PC-3 (cell line): ENCODE results near the gene NPL. TPM values are rescaled to one million over a fixed set of nuclear protein-coding genes. Genes with fewer than 3 reads are reported as not detected.
A peak's percentile ranks its signal among the peaks of the same experiment; 100 is the strongest.

Experiments used
- ATAC-seq: fragments of 200-7000 bp; cut with Tn5 transposase; 2 replicates; pipeline ENCODE4 v1.9.1; 2020; ENCODE audit warnings: mild to moderate bottlenecking, moderate library complexity
- BruUV-seq: library from RNA; stranded (reverse); fragments of 400-500 nt; replicated peaks from 2 replicates; lab custom pipeline; 2021; lab: Mats Ljungman, UMichigan
- CTCF ChIA-PET: fragments of 300-600 bp; sonication (Branson Sonifier 250); formaldehyde crosslinking; loops from one replicate; lab custom pipeline; 2022; ENCODE audit warnings: antibody characterized with exemption; lab: Charles Lee
- POLR2A ChIA-PET: fragments of 300-600 bp; sonication (Branson Sonifier 250); formaldehyde crosslinking; loops from one replicate; lab custom pipeline; 2022; ENCODE audit warnings: antibody characterized with exemption; ENCODE audit not compliant: unreplicated experiment; lab: Charles Lee
- DNase-seq: peaks from one replicate; pipeline ENCODE4 v3.0.0-alpha.2; 2015
- H2AFZ ChIP-seq: fragments of 300-600 bp; sonication (generic); 2 replicates; pipeline ENCODE4 v1.6.0; 2016; ENCODE audit warnings: antibody characterized with exemption, low read length
- H3F3A ChIP-seq: fragments of 300-600 bp; sonication (generic); one replicate; pipeline ENCODE4 v1.6.0; 2017; ENCODE audit warnings: antibody characterized with exemption, low read length, control low read depth, mild to moderate bottlenecking; ENCODE audit not compliant: unreplicated experiment
- H3K27ac ChIP-seq: fragments of 300-600 bp; sonication (generic); 2 replicates; pipeline ENCODE4 v1.5.1; 2016; ENCODE audit warnings: mild to moderate bottlenecking, low read length
- H3K27me3 ChIP-seq: fragments of 300-600 bp; sonication (generic); 2 replicates; pipeline ENCODE4 v1.6.1; 2016; ENCODE audit warnings: low read length, mixed read lengths
- H3K36me3 ChIP-seq: fragments of 300-600 bp; sonication (generic); 2 replicates; pipeline ENCODE4 v1.6.1; 2016; ENCODE audit warnings: low read depth, mixed run types, low read length, mixed read lengths
- H3K4me1 ChIP-seq: fragments of 300-600 bp; sonication (generic); 2 replicates; pipeline ENCODE4 v1.5.1; 2016; ENCODE audit warnings: low read length; ENCODE audit not compliant: insufficient read depth
- H3K4me2 ChIP-seq: fragments of 300-600 bp; sonication (generic); 2 replicates; pipeline ENCODE4 v1.6.0; 2016; ENCODE audit warnings: low read length
- H3K4me3 ChIP-seq: fragments of 300-600 bp; sonication (generic); 2 replicates; pipeline ENCODE4 v1.5.1; 2016; ENCODE audit warnings: mild to moderate bottlenecking, low read length, mixed read lengths
- H3K79me2 ChIP-seq: fragments of 300-600 bp; sonication (generic); 2 replicates; pipeline ENCODE4 v1.6.1; 2017; ENCODE audit warnings: low read length, mixed read lengths
- H3K9ac ChIP-seq: fragments of 300-600 bp; sonication (generic); 2 replicates; pipeline ENCODE4 v1.6.0; 2016; ENCODE audit warnings: mild to moderate bottlenecking, low read length
- H3K9me2 ChIP-seq: fragments of 300-600 bp; sonication (generic); replicated peaks from 2 replicates; pipeline ENCODE4 v1.6.1; 2016; ENCODE audit warnings: mixed run types, low read length, mixed read lengths
- H3K9me3 ChIP-seq: fragments of 300-600 bp; sonication (generic); 2 replicates; pipeline ENCODE4 v1.6.1; 2016; ENCODE audit warnings: low read length, mixed read lengths
- H4K20me1 ChIP-seq: fragments of 300-600 bp; sonication (generic); 2 replicates; pipeline ENCODE4 v1.6.1; 2016; ENCODE audit warnings: low read length, mixed read lengths
- EZH2 ChIP-seq: fragments of 300-600 bp; sonication (generic); IDR thresholded peaks from one replicate; pipeline ENCODE4 v1.6.1; 2017; ENCODE audit warnings: antibody characterized with exemption, mild to moderate bottlenecking, low read length; ENCODE audit not compliant: unreplicated experiment
- EZH2phosphoT487 ChIP-seq: fragments of 300-600 bp; sonication (generic); IDR thresholded peaks from 2 replicates; pipeline ENCODE4 v1.6.1; 2018; ENCODE audit warnings: mild to moderate bottlenecking, antibody characterized with exemption, low read length, borderline replicate concordance
- intact Hi-C: fragments of 100-400 bp; cut with micrococcal nuclease; formaldehyde crosslinking; loops from 2 replicates; pipeline ENCODE4 v1.9.0; 2023
- total RNA-seq: library from RNA; depleted of rRNA; stranded (reverse); fragments of >200 nt; gene quantifications from 2 replicates; pipeline ENCODE4 v1.2.3, GENCODE V29; 2014
- TF ChIP-seq, protein P1 (sequence below): fragments of 300-600 bp; sonication (generic); conservative IDR thresholded peaks from 2 replicates; pipeline ENCODE4 v1.5.1; 2017; ENCODE audit warnings: antibody characterized with exemption, low read depth, mild to moderate bottlenecking, low read length

The NPL gene
- total RNA-seq, 1 experiment from 2014 or later, result not detected

DNA sequence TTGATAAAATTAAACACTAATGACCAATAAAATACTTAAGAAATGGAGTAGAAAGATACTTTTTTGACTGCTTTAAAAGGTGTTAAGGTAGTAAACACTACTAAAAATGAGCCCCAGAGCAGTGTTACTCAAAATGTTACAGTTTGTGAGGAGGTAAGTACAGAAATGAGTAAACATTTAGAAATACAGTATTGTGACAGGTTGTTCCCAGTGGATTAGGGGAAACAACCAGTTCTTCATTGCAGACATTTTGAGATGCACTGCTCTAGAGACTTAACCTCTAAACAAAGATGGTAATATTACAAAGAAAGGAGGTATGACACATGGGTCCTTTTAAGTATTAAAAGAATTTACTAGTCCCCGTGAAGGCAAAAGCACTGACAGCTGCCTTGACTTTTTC lies 62.3 kb downstream of the NPL start:
- Histone ChIP-seq H3K4me1 (no peaks in the 10 kb centered on the region), H3K4me2 (no peak overlapping the region), H2AFZ (no peak overlapping the region), H3K27me3 (no peaks in the 10 kb centered on the region), H3K9me2 (no peaks in the 10 kb centered on the region), H3K79me2 (peaks cover 64% of the 10 kb centered on the region), H3K4me3 (no peak overlapping the region), H3K27ac (no peak overlapping the region), H3K9ac (no peak overlapping the region), H4K20me1 (peaks cover 50% of the 10 kb centered on the region), H3F3A (no peaks in the 10 kb centered on the region), H3K9me3 (no peaks in the 10 kb centered on the region), H3K36me3 (peaks cover 93% of the 10 kb centered on the region)
- ATAC-seq (no peak), DNase-seq (no peak)
- TF ChIP-seq, protein P1, sequence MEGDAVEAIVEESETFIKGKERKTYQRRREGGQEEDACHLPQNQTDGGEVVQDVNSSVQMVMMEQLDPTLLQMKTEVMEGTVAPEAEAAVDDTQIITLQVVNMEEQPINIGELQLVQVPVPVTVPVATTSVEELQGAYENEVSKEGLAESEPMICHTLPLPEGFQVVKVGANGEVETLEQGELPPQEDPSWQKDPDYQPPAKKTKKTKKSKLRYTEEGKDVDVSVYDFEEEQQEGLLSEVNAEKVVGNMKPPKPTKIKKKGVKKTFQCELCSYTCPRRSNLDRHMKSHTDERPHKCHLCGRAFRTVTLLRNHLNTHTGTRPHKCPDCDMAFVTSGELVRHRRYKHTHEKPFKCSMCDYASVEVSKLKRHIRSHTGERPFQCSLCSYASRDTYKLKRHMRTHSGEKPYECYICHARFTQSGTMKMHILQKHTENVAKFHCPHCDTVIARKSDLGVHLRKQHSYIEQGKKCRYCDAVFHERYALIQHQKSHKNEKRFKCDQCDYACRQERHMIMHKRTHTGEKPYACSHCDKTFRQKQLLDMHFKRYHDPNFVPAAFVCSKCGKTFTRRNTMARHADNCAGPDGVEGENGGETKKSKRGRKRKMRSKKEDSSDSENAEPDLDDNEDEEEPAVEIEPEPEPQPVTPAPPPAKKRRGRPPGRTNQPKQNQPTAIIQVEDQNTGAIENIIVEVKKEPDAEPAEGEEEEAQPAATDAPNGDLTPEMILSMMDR, result no peak
- no peak for TF ChIP-seq EZH2
- TF ChIP-seq EZH2phosphoT487, result no peak
- intact Hi-C loops, result no loop called here
- POLR2A ChIA-PET, result no interaction called here
- no TSS peak for BruUV-seq
- CTCF ChIA-PET, result no interaction called here

DNA sequence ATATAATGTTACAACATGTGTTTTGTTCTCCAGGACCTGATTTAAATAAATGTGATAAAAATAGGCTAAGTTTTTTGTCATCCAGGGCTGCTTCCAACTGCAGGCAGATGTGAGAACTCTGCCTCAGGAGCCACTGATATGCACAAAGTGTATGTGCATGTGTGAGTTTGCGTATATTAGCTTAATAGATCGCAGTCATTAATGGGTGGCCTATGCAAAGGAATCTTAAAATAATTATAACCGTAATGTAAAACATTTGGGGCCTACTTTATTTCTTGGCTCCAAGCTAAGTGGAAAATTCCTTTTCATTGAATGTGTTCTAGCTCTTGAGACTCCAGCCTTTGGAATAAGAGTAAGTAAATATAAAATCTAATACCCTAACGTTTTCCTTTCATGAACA lies 66.3 kb downstream of the NPL start:
- H3K36me3 ChIP-seq, result peaks cover 95% of the 10 kb centered on the region

DNA sequence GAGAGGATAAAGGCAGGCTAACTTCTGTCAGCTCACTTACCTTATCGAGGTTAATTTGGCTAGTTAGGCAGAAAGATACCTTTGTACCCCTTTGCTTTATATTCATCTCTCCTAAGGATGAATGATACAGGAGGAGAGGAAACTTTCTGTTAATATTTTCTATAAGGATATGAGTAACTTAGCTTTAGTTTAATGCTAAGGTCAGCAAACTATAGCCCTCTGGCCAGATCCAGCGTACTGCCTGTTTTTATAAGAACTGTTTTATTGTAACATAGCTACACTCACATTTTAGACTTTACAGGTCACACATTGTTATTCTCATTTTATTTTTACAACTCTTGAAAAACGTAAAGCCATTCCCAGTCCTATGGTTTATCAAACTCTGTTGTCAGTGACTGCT lies 67.6 kb downstream of the NPL start:
- CTCF ChIA-PET, result no interaction called here
- ATAC-seq (no peak), DNase-seq (no peak)
- Histone ChIP-seq H3K27me3 (no peaks in the 10 kb centered on the region), H3K4me3 (no peak overlapping the region), H3K9ac (no peak overlapping the region), H3K4me2 (no peak overlapping the region), H3F3A (no peaks in the 10 kb centered on the region), H3K4me1 (no peaks in the 10 kb centered on the region), H3K79me2 (peaks cover 18% of the 10 kb centered on the region), H3K27ac (no peak overlapping the region), H3K36me3 (peaks cover 95% of the 10 kb centered on the region), H2AFZ (no peak overlapping the region), H3K9me3 (no peaks in the 10 kb centered on the region), H4K20me1 (peaks cover 21% of the 10 kb centered on the region), H3K9me2 (no peaks in the 10 kb centered on the region)
- no peak for TF ChIP-seq EZH2phosphoT487
- TF ChIP-seq EZH2, result no peak
- TF ChIP-seq, protein P1, result no peak
- POLR2A ChIA-PET, result no interaction called here
- intact Hi-C loops, result no loop called here
- no TSS peak for BruUV-seq

More for the DNA sequence above, 66.3 kb downstream of the NPL start:
- H3K79me2 ChIP-seq, result peaks cover 24% of the 10 kb centered on the region
- no peaks in the 10 kb centered on the region for H3K9me3 ChIP-seq
- H3K4me2 ChIP-seq, result no peak overlapping the region
- ChIA-PET POLR2A (no interaction called here), CTCF (no interaction called here)
- no peaks in the 10 kb centered on the region for H3K4me1 ChIP-seq
- no peak overlapping the region for H3K4me3 ChIP-seq
- no peaks in the 10 kb centered on the region for H3K9me2 ChIP-seq
- BruUV-seq, result TSS peak; percentile 3
- H3K27ac ChIP-seq, result no peak overlapping the region
- no peak for DNase-seq
- no peak overlapping the region for H2AFZ ChIP-seq
- ATAC-seq, result no peak
- no peaks in the 10 kb centered on the region for H3F3A ChIP-seq
- TF ChIP-seq EZH2phosphoT487 (no peak), EZH2 (no peak)
- TF ChIP-seq, protein P1, result no peak
- peaks cover 21% of the 10 kb centered on the region for H4K20me1 ChIP-seq
- intact Hi-C loops, result no loop called here
- H3K27me3 ChIP-seq, result no peaks in the 10 kb centered on the region
- no peak overlapping the region for H3K9ac ChIP-seq
